ENCODE data around the gene FSD1.

The FSD1 gene

DNA sequence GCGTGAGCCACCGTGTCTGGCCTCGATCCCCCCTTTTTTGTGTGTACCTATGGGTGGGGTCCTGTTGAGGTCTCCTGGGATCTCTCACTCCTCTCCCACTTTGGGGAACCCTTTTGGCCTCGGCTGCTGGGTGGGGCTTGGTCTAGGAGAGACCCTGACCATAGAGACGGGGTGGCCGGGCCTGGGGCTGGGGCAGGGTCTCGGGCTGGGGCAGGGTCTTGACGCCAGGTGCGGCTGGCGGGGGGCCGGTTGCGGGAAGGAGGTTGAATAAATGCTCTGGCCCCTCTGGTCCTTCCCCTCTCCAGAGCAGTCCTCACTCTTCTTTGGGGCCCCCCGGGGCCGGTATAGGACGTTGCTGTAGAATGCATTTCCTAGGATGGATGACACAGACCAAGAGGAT is 11.9 kb upstream of the FSD1 start:
- H3K9me3 ChIP-seq = no peaks in the 10 kb centered on the region
- TF ChIP-seq, protein P1, sequence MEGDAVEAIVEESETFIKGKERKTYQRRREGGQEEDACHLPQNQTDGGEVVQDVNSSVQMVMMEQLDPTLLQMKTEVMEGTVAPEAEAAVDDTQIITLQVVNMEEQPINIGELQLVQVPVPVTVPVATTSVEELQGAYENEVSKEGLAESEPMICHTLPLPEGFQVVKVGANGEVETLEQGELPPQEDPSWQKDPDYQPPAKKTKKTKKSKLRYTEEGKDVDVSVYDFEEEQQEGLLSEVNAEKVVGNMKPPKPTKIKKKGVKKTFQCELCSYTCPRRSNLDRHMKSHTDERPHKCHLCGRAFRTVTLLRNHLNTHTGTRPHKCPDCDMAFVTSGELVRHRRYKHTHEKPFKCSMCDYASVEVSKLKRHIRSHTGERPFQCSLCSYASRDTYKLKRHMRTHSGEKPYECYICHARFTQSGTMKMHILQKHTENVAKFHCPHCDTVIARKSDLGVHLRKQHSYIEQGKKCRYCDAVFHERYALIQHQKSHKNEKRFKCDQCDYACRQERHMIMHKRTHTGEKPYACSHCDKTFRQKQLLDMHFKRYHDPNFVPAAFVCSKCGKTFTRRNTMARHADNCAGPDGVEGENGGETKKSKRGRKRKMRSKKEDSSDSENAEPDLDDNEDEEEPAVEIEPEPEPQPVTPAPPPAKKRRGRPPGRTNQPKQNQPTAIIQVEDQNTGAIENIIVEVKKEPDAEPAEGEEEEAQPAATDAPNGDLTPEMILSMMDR (IDR thresholded peaks at IDR 0.05; ENCODE audit: low read depth, low read length) = no peak
- no peak for DNase-seq
- no peak overlapping the region for H3K4me3 ChIP-seq (ENCODE audit: low read depth, low read length)
- H3K4me1 ChIP-seq = peaks cover 12% of the 10 kb centered on the region
- H3K27me3 ChIP-seq = no peaks in the 10 kb centered on the region
- peaks cover 29% of the 10 kb centered on the region for H3K36me3 ChIP-seq

DNA sequence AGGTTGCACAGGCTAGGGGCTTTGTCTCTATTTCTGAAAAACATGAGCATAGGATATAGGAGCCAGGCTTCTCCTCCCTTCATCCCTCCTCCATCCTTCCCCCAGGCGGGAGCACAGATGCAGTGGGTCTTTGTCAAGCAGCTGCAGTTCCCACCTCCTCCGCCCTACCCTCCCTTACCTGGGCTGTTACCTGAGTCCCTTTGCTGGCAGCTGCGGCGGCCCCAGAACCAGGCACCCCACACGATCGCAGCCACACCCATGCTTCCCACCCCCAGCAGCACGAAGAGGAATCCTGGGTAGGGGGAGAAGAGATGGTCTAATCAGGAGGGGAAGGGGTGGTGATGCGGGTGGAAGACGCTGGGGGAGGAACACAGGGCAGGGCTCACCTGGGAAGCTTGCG is 10.0 kb upstream of the FSD1 start:
- peaks cover 12% of the 10 kb centered on the region for H3K4me1 ChIP-seq
- TF ChIP-seq, protein P1 (IDR thresholded peaks at IDR 0.05; ENCODE audit: low read depth, low read length) = no peak
- no peaks in the 10 kb centered on the region for H3K9me3 ChIP-seq
- no peak overlapping the region for H3K4me3 ChIP-seq (ENCODE audit: low read depth, low read length)
- H3K36me3 ChIP-seq = peaks cover 16% of the 10 kb centered on the region
- no peak for DNase-seq
- H3K27me3 ChIP-seq = no peaks in the 10 kb centered on the region

DNA sequence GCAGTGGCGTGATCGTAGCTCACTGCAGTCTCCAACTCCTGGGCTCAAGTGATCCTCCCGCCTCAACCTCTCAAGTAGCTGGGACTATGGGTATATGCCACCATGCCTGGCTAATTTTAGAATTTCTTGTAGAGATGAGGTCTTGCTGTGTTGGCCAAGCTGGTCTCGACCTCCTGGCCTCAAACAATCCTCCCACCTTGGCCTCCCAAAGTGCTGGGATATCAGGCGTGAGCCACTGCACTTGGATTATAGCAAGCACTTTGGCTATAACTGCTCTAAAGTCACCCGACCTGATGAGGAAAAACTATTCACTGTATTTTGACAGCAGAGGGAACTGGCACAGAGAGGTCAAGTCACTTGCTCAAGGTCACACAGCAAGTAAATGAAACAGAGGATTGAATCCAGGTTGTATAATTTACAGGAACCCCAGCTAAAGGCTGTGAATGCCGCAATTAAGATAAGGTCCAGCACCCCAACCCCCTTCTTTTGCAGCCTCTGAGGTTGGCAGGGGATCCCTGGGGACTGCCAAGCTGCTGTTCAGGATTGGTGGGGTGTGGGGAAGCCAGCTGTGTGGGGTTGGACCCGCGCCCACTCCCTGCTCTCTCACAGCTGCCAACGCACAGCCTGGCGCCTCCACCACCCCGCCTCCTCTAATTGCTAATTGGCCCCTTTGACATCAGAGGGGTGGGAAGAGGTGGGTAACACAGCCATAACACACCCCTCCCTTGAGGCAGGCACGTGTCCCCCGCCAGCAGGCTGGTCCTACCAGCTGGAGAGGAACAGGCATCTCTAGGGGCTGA is 8.2 kb upstream of the FSD1 start:
- peak; percentile 89 for DNase-seq

DNA sequence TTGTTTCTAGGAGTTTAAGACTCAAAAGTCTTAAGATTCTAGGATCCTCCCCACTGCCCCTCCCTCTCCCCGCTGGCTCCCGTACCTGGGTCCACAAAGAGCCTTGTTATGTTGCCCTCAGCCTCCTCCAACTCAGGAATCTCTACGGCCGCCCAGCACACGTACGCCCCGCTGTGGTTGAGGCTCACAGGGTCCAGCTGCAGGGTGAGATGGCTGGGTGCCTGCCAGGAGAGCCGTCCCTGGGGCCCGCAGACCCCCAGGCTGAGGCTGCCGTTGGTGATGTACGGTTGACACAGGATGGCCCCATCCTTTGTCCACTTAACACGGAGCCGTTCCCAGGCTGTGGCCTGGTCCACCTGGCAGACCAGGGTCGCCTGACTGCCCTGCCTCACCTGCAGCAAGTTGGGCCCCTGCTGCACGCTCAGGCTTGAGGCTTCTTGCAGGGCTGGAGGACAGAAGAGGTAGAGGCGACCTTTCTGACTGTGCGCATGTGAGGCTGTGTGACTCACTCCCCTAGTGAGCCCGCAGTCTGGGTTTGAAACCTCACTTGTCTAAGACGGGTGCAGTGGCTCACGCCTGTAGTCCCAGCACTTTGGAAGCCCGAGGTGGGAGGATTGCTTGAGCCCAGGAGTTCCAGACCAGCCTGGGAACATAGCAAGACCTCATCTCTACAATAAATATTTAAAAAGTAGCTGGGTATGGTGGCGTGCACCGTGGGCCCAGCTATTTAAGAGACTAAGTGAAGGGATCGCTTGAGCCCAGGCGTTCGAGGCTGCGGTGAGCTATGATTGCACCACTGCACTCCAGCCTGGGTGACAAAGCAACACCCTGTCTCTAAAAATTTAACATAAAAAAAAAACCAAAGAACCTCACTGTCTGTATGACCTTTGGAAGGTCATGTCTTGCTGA is 6.2 kb upstream of the FSD1 start:
- no peak overlapping the region for H3K4me3 ChIP-seq (ENCODE audit: low read depth, low read length)
- TF ChIP-seq, protein P1 (IDR thresholded peaks at IDR 0.05; ENCODE audit: low read depth, low read length) = peak; percentile 33
- peak; percentile 43 for DNase-seq
- no peaks in the 10 kb centered on the region for H3K27me3 ChIP-seq
- H3K36me3 ChIP-seq = no peaks in the 10 kb centered on the region
- peaks cover 11% of the 10 kb centered on the region for H3K4me1 ChIP-seq
- no peaks in the 10 kb centered on the region for H3K9me3 ChIP-seq

More for the DNA sequence above, 8.2 kb upstream of the FSD1 start:
- Histone ChIP-seq H3K9me3 (no peaks in the 10 kb centered on the region), H3K36me3 (0 out of 2 replicates have a peak, but pooled peaks cover 2% of the 10 kb centered on the region), H3K4me1 (peaks cover 10% of the 10 kb centered on the region), H3K27me3 (no peaks in the 10 kb centered on the region), H3K4me3 (ENCODE audit: low read depth, low read length) (no peak overlapping the region)
- TF ChIP-seq, protein P1 (IDR thresholded peaks at IDR 0.05; ENCODE audit: low read depth, low read length) = no peak

DNA sequence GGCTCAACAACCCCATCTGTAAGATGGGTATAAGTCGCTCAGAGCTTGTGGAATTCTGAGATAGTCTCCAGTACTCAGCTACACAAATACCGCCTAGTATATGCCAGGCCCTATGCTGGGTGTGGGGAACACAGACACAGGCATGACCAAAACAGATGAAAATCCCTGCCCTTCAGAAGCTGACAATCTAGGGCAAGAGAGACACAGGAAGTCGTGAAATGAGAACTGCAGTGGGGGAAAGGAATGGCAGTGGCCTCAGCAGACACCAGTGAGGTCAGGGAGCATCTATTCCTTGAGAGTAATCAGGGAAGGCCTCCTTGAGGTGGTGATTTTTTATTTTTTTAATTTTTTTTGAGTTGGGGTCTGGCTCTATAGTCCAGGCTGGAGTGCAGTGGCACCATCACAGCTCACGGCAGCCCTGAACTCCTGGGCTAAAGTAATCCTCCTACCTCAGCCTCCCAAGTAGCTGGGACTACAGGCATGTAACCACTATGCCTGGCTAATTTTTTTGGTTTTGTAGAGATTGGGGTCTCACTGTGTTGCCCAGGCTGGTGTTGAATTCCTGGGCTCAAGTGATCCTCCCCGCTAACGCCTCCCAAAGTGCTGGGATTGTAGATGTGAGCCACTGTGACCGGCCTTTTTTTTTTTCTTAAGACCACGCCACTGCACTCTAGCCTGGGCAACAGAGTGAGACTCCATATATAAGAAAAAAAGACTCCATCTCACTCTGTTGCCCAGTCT is 5.4 kb upstream of the FSD1 start:
- Histone ChIP-seq H3K4me1 (peaks cover 11% of the 10 kb centered on the region), H3K9me3 (no peaks in the 10 kb centered on the region), H3K27me3 (no peaks in the 10 kb centered on the region), H3K4me3 (ENCODE audit: low read depth, low read length) (no peak overlapping the region), H3K36me3 (no peaks in the 10 kb centered on the region)
- TF ChIP-seq, protein P1 (IDR thresholded peaks at IDR 0.05; ENCODE audit: low read depth, low read length) = no peak
- no peak for DNase-seq

Measured in BE2C (cell line).